ENCODE results near the gene TPPP3.

TPPP3 gene

DNA sequence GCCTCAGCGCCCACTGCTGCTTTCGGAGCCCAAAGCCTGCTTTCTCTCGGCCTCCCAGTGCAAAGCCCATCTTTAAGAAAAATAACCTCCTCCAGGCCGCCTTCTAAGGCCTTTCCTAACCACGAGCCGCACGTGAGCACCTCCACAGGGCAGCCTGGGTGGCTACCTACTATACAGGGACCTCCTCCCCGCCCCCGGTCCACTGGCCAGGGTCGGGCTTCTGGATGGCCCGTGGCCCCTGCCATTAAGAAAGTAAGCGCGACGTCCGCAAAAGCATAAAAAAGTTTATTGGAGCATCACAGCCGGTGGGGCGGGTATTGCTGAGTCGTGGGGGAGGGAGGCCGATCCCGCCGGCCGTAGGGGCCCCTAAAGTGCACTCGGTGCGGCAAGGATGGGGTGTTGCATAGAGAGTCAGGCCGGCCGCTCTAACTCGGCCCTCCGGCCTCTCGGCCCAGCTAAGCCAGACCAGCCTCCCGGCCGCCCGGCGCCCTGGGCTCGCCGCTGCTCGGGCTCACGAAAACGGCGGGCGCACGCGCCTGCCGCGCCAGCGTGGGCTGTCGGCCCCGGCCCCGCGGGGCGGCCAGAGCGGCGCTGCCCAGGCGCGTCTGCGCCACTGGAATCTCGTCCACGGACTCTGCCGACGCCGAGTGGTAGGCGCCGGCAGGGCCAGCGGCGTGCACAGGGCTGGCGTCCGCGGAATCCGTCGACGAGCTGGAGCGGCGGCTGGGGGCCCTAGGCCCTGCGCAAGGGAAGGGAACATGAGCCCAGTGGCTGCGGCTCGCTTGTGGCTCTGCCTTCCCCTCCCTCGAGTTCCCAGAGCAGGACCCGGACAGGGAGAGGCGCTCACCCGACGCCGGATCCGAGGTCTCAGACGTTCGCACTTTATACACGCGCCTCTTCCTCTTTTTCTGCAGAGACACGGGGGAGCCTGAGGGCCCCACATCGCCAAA is 1.1 kb upstream of the TPPP3 start:
- no peak overlapping the region for H3K4me3 ChIP-seq (ENCODE audit: low read depth, low read length)
- no peaks in the 10 kb centered on the region for H3K36me3 ChIP-seq
- TF ChIP-seq CTCF (IDR thresholded peaks at IDR 0.05; ENCODE audit: low read depth, low read length): no peak
- H3K9me3 ChIP-seq: no peaks in the 10 kb centered on the region
- H3K4me1 ChIP-seq: peaks cover 35% of the 10 kb centered on the region
- no peak for DNase-seq
- no peaks in the 10 kb centered on the region for H3K27me3 ChIP-seq

DNA sequence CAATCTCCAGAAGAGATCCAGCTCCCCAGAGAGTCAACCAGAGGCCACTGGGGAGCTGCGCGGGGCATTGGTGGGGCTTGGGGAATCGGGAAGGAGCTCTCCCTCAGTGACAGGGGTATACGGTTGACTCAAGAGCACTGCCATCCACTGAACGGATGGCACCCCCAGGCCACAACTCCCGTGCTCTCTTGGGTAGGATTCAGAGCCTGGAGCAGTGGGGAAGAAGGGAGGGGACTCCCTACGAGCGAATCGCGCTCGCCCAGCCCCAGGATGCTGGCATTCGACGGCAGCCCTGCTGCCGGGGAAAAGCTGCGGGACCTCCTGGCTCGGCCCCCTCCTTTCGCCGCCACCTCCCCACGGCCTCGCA is 473 bp upstream of the TPPP3 start:
- TF ChIP-seq CTCF (IDR thresholded peaks at IDR 0.05; ENCODE audit: low read depth, low read length): no peak
- no peak for DNase-seq
- Histone ChIP-seq H3K9me3 (no peaks in the 10 kb centered on the region), H3K36me3 (no peaks in the 10 kb centered on the region), H3K4me1 (peaks cover 32% of the 10 kb centered on the region), H3K27me3 (no peaks in the 10 kb centered on the region), H3K4me3 (ENCODE audit: low read depth, low read length) (peak overlapping the region; percentile 47)

- no peaks in the 10 kb centered on the region for H3K9me3 ChIP-seq
- peaks cover 31% of the 10 kb centered on the region for H3K4me1 ChIP-seq
- no peak for DNase-seq
- peak overlapping the region; percentile 70 for H3K4me3 ChIP-seq (ENCODE audit: low read depth, low read length)
- H3K36me3 ChIP-seq: no peaks in the 10 kb centered on the region
- no peaks in the 10 kb centered on the region for H3K27me3 ChIP-seq
- TF ChIP-seq CTCF (IDR thresholded peaks at IDR 0.05; ENCODE audit: low read depth, low read length): no peak
These were observed 818 bp downstream of the TPPP3 start for GRCh38 chr16:67392301-67393059.

- Histone ChIP-seq H3K36me3 (no peaks in the 10 kb centered on the region), H3K4me1 (peaks cover 23% of the 10 kb centered on the region), H3K4me3 (ENCODE audit: low read depth, low read length) (no peak overlapping the region), H3K27me3 (no peaks in the 10 kb centered on the region), H3K9me3 (no peaks in the 10 kb centered on the region)
- no peak for DNase-seq
- no peak for TF ChIP-seq CTCF (IDR thresholded peaks at IDR 0.05; ENCODE audit: low read depth, low read length)
These were observed 1.6 kb downstream of the TPPP3 start for GRCh38 chr16:67391424-67392300.

GRCh38 chr16:67390816-67391423 is 2.4 kb downstream of the TPPP3 start:
- no peak for DNase-seq
- Histone ChIP-seq H3K36me3 (no peaks in the 10 kb centered on the region), H3K4me1 (peaks cover 19% of the 10 kb centered on the region), H3K27me3 (no peaks in the 10 kb centered on the region), H3K4me3 (ENCODE audit: low read depth, low read length) (no peak overlapping the region), H3K9me3 (no peaks in the 10 kb centered on the region)
- no peak for TF ChIP-seq CTCF (IDR thresholded peaks at IDR 0.05; ENCODE audit: low read depth, low read length)
